OCI-LY1 (cell line): ENCODE measurements around the gene TMEM161A.

Source experiments
- H2AFZ ChIP-seq: fragments of 200-600 bp; sonication (generic), shearing (Covaris generic); 2 replicates; pipeline ENCODE4 v1.6.0; 2014; ENCODE audit warnings: antibody characterized with exemption, mild to moderate bottlenecking, low read length
- H3F3A ChIP-seq: fragments of 200-600 bp; sonication (generic), shearing (Covaris generic); 2 replicates; pipeline ENCODE4 v1.6.0; 2014; ENCODE audit warnings: mild to moderate bottlenecking, antibody characterized with exemption, low read length, moderate library complexity; ENCODE audit not compliant: insufficient read depth
- H3K27ac ChIP-seq: fragments of 200-600 bp; sonication (generic); 2 replicates; pipeline ENCODE4 v1.5.1; 2014; ENCODE audit warnings: low read length, mixed run types, mild to moderate bottlenecking, low read depth; ENCODE audit not compliant: poor library complexity, severe bottlenecking
- H3K27me3 ChIP-seq: fragments of 200-600 bp; sonication (generic); 2 replicates; pipeline ENCODE4 v1.6.0; 2014; ENCODE audit warnings: antibody characterized with exemption, mild to moderate bottlenecking, low read length, moderate library complexity; ENCODE audit not compliant: insufficient read depth
- H3K36me3 ChIP-seq: fragments of 200-600 bp; sonication (generic); 2 replicates; pipeline ENCODE4 v1.6.1; 2014; ENCODE audit warnings: mild to moderate bottlenecking, antibody characterized with exemption, low read length, moderate library complexity, mixed read lengths; ENCODE audit not compliant: insufficient read depth
- H3K4me1 ChIP-seq: fragments of 200-600 bp; sonication (generic); 2 replicates; pipeline ENCODE4 v1.5.1; 2014; ENCODE audit warnings: mild to moderate bottlenecking, low read length, moderate library complexity; ENCODE audit not compliant: insufficient read depth, severe bottlenecking
- H3K4me2 ChIP-seq: fragments of 200-600 bp; sonication (generic), shearing (Covaris generic); 2 replicates; pipeline ENCODE4 v1.6.1; 2014; ENCODE audit warnings: low read length
- H3K4me3 ChIP-seq: fragments of 200-600 bp; sonication (generic); 2 replicates; pipeline ENCODE4 v1.5.1; 2014; ENCODE audit warnings: low read length, low read depth, mild to moderate bottlenecking, mixed read lengths; ENCODE audit not compliant: poor library complexity, severe bottlenecking
- H3K79me2 ChIP-seq: fragments of 200-600 bp; shearing (Covaris generic); 2 replicates; pipeline ENCODE4 v1.6.1; 2016; ENCODE audit warnings: mixed run types, low read length, mixed read lengths; ENCODE audit not compliant: insufficient read depth
- H3K9ac ChIP-seq: fragments of 200-600 bp; sonication (generic), shearing (Covaris generic); 2 replicates; pipeline ENCODE4 v1.6.1; 2014; ENCODE audit warnings: mild to moderate bottlenecking, low read length, mixed read lengths
- H3K9me2 ChIP-seq: fragments of 200-600 bp; sonication (generic), shearing (Covaris generic); 2 replicates; pipeline ENCODE4 v1.6.1; 2014; ENCODE audit warnings: low read depth, mild to moderate bottlenecking, low read length, mixed read lengths
- H3K9me3 ChIP-seq: fragments of 200-600 bp; shearing (Covaris generic); 2 replicates; pipeline ENCODE4 v1.6.1; 2014; ENCODE audit warnings: low read length, mixed read lengths
- H4K20me1 ChIP-seq: fragments of 200-600 bp; sonication (generic), shearing (Covaris generic); 2 replicates; pipeline ENCODE4 v1.6.0; 2016; ENCODE audit warnings: mild to moderate bottlenecking, low read length; ENCODE audit not compliant: insufficient read depth
- EZH2 ChIP-seq: fragments of 200-600 bp; sonication (generic), shearing (Covaris generic); IDR thresholded peaks from 2 replicates; pipeline ENCODE4 v1.8.0; 2017; ENCODE audit warnings: borderline replicate concordance, mixed run types, mild to moderate bottlenecking, antibody characterized with exemption, low read length, moderate library complexity, mixed read lengths
- TF ChIP-seq, protein P1 (sequence below): fragments of 200-600 bp; sonication (generic), shearing (Covaris generic); IDR thresholded peaks from 2 replicates; pipeline ENCODE4 v1.5.1; 2017; ENCODE audit warnings: mild to moderate bottlenecking, antibody characterized with exemption, low read length, moderate library complexity, mixed read lengths

The TMEM161A gene

DNA sequence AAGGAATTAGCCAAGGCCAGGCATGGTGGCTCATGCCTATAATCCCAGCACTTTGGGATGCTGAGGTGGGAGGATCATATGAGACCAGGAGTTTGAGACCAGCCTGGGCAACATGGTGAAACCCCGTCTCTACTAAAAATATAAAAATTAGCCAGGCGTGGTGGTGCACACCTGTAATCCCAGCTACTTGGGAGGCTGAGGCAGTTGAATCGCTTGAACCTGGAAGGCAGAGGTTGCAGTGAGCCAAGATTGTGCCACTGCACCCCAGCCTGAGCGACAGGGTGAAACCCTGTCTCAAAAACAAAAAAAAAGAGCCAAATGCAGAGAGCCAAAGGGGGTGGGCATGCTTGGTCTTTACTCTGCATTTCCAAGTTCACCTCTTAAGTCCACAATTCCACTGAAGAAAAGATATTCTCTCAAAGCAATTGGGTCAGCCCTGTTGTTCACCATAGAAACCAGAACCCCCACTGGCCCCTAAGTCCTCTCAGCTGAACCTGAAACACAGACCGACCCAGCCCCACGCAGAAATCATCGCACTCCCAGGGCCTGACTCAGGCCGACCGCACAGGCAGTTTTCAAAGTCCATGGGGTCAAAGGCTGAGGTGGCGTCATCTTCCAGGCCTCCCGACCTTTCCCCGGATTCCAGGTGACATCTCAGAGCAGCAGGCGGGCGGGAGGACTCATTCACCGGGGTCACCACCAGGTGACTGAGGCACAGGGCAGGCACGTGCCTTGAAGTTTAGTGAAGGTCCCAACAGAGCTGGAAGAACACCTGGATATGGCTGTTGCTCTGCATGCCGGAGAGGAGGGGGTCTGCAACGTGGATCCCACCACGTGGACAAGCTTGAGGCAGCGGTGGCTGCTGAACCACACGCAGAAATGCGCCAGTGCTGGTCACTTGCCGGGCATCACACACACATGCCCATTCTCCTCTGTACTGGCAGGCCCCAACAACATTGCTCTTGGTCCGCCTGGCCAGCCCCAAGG, 41.3 kb downstream of the TMEM161A start:
- no peak for TF ChIP-seq EZH2
- TF ChIP-seq, protein P1, sequence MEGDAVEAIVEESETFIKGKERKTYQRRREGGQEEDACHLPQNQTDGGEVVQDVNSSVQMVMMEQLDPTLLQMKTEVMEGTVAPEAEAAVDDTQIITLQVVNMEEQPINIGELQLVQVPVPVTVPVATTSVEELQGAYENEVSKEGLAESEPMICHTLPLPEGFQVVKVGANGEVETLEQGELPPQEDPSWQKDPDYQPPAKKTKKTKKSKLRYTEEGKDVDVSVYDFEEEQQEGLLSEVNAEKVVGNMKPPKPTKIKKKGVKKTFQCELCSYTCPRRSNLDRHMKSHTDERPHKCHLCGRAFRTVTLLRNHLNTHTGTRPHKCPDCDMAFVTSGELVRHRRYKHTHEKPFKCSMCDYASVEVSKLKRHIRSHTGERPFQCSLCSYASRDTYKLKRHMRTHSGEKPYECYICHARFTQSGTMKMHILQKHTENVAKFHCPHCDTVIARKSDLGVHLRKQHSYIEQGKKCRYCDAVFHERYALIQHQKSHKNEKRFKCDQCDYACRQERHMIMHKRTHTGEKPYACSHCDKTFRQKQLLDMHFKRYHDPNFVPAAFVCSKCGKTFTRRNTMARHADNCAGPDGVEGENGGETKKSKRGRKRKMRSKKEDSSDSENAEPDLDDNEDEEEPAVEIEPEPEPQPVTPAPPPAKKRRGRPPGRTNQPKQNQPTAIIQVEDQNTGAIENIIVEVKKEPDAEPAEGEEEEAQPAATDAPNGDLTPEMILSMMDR, result no peak
- H2AFZ ChIP-seq, result no peak overlapping the region
- no peaks in the 10 kb centered on the region for H3K4me1 ChIP-seq
- H3K4me3 ChIP-seq, result no peak overlapping the region
- H3K9ac ChIP-seq, result no peak overlapping the region
- no peaks in the 10 kb centered on the region for H3K27me3 ChIP-seq
- no peaks in the 10 kb centered on the region for H3K36me3 ChIP-seq
- no peaks in the 10 kb centered on the region for H3K9me3 ChIP-seq
- no peaks in the 10 kb centered on the region for H3K79me2 ChIP-seq
- H3K4me2 ChIP-seq, result no peak overlapping the region
- no peaks in the 10 kb centered on the region for H3F3A ChIP-seq
- no peaks in the 10 kb centered on the region for H3K9me2 ChIP-seq
- H3K27ac ChIP-seq, result no peak overlapping the region
- H4K20me1 ChIP-seq, result no peaks in the 10 kb centered on the region

DNA sequence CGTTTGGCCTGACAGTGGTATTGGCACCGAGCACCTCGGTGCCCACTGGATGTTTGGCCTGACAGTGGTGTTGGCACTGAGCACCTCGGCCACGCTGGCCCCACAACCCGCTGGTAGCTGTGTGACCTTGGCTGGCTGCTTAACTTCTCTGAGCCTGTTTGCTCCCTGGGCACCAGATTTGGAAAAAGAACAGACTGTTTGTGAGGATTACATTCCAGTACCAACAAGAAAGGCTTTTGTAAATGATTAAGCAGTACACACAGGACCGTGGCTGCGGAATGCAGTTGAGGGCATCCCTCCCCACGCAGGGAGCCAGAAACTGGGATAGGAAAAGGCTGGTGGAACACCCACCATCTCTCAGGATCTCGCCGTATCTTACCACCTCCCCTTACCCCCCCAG, 42.6 kb downstream of the TMEM161A start:
- TF ChIP-seq, protein P1, result no peak
- no peak for TF ChIP-seq EZH2
- H3K9me3 ChIP-seq, result no peaks in the 10 kb centered on the region
- H3K4me3 ChIP-seq, result no peak overlapping the region
- no peak overlapping the region for H2AFZ ChIP-seq
- H3K9me2 ChIP-seq, result no peaks in the 10 kb centered on the region
- no peaks in the 10 kb centered on the region for H3F3A ChIP-seq
- H3K4me2 ChIP-seq, result no peak overlapping the region
- H3K27ac ChIP-seq, result no peak overlapping the region
- no peak overlapping the region for H3K9ac ChIP-seq
- no peaks in the 10 kb centered on the region for H3K27me3 ChIP-seq
- no peaks in the 10 kb centered on the region for H3K4me1 ChIP-seq
- no peaks in the 10 kb centered on the region for H4K20me1 ChIP-seq
- no peaks in the 10 kb centered on the region for H3K36me3 ChIP-seq
- H3K79me2 ChIP-seq, result no peaks in the 10 kb centered on the region

DNA sequence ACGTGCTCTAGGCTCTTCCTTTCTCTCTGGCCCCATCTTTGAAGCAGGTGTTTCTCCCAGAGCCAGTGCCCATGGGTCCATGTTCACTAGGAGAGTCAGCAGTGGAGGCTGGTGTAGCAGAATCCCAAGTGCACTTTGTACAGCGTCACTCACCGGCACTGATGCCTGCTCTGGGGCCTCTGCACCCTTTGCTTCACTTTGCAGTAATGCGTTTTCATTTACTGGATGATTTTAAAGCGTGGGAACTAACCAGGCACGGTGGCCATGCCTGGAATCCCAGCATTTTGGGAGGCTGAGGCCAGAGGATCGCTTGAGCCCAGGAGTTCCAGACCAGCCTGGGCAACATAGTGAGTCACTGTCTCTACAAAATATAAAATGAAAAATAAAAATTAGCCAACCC, 43.8 kb downstream of the TMEM161A start:
- Histone ChIP-seq H3K4me2 (no peak overlapping the region), H3K9me3 (no peaks in the 10 kb centered on the region), H3F3A (no peaks in the 10 kb centered on the region), H3K9me2 (no peaks in the 10 kb centered on the region), H3K4me3 (no peak overlapping the region), H3K27ac (no peak overlapping the region), H3K4me1 (no peaks in the 10 kb centered on the region), H4K20me1 (no peaks in the 10 kb centered on the region), H3K36me3 (no peaks in the 10 kb centered on the region), H3K79me2 (no peaks in the 10 kb centered on the region), H2AFZ (no peak overlapping the region), H3K9ac (no peak overlapping the region), H3K27me3 (no peaks in the 10 kb centered on the region)
- TF ChIP-seq, protein P1, result no peak
- no peak for TF ChIP-seq EZH2
